ENCODE data around the gene GJC2. TPM values are rescaled to one million over a fixed set of nuclear protein-coding genes. Genes with fewer than 3 reads are reported as not detected.

Gene GJC2
- total and polyA plus RNA-seq, 4 donors, result 0.10 to 0.79 (median 0.25) TPM; not detected in 1

- no peak for DNase-seq (ENCODE audit: low spot score)
- TF ChIP-seq JUND (IDR thresholded peaks at IDR 0.05) (no peak), ATF3 (IDR thresholded peaks at IDR 0.05) (no peak), TAF1 (conservative IDR thresholded peaks at IDR 0.05) (no peak), YY1 (IDR thresholded peaks at IDR 0.05) (no peak), ZBTB33 (IDR thresholded peaks at IDR 0.05) (no peak), REST (IDR thresholded peaks at IDR 0.05) (no peak), HNF4A (conservative IDR thresholded peaks at IDR 0.05) (no peak), CTCF (IDR thresholded peaks at IDR 0.05; ENCODE audit: low read depth, low read length, missing input control) (no peak), RXRA (IDR thresholded peaks at IDR 0.05) (no peak), GABPA (IDR thresholded peaks at IDR 0.05 in 1 of 2, conservative IDR thresholded peaks at IDR 0.05 in 1 of 2) (no peak), MAX (IDR thresholded peaks at IDR 0.05) (no peak), NR2F2 (IDR thresholded peaks at IDR 0.05) (no peak), FOXA1 (IDR thresholded peaks at IDR 0.05) (no peak), FOXA2 (IDR thresholded peaks at IDR 0.05) (no peak), RAD21 (IDR thresholded peaks at IDR 0.05) (no peak), EGR1 (IDR thresholded peaks at IDR 0.05; ENCODE audit: low read depth in 2 of 2) (no peak)
- Histone ChIP-seq H3K9ac (ENCODE audit: low read depth in 1 of 2, low read length in 2 of 2) (peak overlapping the region; percentile 83 to 86), H3K9me3 (ENCODE audit: control insufficient read depth in 4 of 4, low read length in 3 of 4) (no peaks in the 10 kb centered on the region), H3K27me3 (ENCODE audit: control insufficient read depth in 4 of 4, insufficient read depth in 4 of 4, low read length in 3 of 4) (no peaks in the 10 kb centered on the region), H3K4me1 (ENCODE audit: control insufficient read depth in 4 of 4, insufficient read depth in 4 of 4, low read length in 3 of 4) (peaks cover 2 to 23% (median 17%) of the 10 kb centered on the region in 4 donors), H3K27ac (ENCODE audit: low read depth in 1 of 2, low read length in 2 of 2) (peak overlapping the region; percentile 70 to 87), H3K36me3 (ENCODE audit: control insufficient read depth in 4 of 4, insufficient read depth in 3 of 4, low read depth in 1 of 4, low read length in 3 of 4) (peaks cover 0 to 15% (median 10%) of the 10 kb centered on the region in 4 donors), H3K4me3 (ENCODE audit: low read depth in 1 of 3, low read length in 3 of 3) (peak overlapping the region; percentile 68 to 83 (median 81))
- 46% methylated on average over 15 of the region's 15 CpGs for WGBS
Observed at GRCh38 chr1:228109962-228110488, 39.7 kb upstream of the GJC2 start.
